MCF 10A (cell line): Measurements from ENCODE around the gene TEDC2. TPM values are rescaled to one million over a fixed set of nuclear protein-coding genes. Genes with fewer than 3 reads are reported as not detected.
A peak's percentile ranks its signal among the peaks of the same experiment; 100 is the strongest.

Source experiments
- BruUV-seq: library from RNA; stranded (reverse); fragments of 400-500 nt; replicated peaks from 2 replicates; lab custom pipeline; 2021; lab: Mats Ljungman, UMichigan
- CTCF ChIA-PET: fragments of 300-600 bp; sonication (Branson Sonifier 250); formaldehyde crosslinking; extraction: SDS; loops from one replicate; lab custom pipeline; 2021; ENCODE audit warnings: antibody characterized with exemption, inconsistent platforms; lab: Yijun Ruan, JAX
- POLR2A ChIA-PET: fragments of 300-600, 350-650 bp; sonication (Branson Sonifier 250); formaldehyde crosslinking; extraction: SDS; loops from one replicate; lab custom pipeline; 2020; ENCODE audit warnings: antibody characterized with exemption, inconsistent platforms; lab: Yijun Ruan, JAX
- DNase-seq: peaks from one replicate; pipeline ENCODE4 v3.0.0-alpha.2; 2018; ENCODE audit not compliant: unreplicated experiment
- H3K27ac Mint-ChIP-seq: one replicate; pipeline ENCODE4 v1.8.0; 2022; ENCODE audit warnings: mild to moderate bottlenecking, low read depth, mixed read lengths; ENCODE audit not compliant: unreplicated experiment
- H3K27me3 Mint-ChIP-seq: one replicate; pipeline ENCODE4 v1.8.0; 2022; ENCODE audit warnings: mixed read lengths; ENCODE audit not compliant: insufficient read depth, unreplicated experiment
- H3K36me3 Mint-ChIP-seq: one replicate; pipeline ENCODE4 v1.8.0; 2022; ENCODE audit warnings: mild to moderate bottlenecking, moderate library complexity, mixed read lengths; ENCODE audit not compliant: insufficient read depth, unreplicated experiment
- H3K4me1 Mint-ChIP-seq: one replicate; pipeline ENCODE4 v1.8.0; 2022; ENCODE audit warnings: mixed read lengths; ENCODE audit not compliant: insufficient read depth, unreplicated experiment
- H3K4me3 Mint-ChIP-seq: one replicate; pipeline ENCODE4 v1.8.0; 2022; ENCODE audit warnings: mild to moderate bottlenecking, moderate library complexity, mixed read lengths; ENCODE audit not compliant: unreplicated experiment
- H3K9me3 Mint-ChIP-seq: one replicate; pipeline ENCODE4 v1.8.0; 2022; ENCODE audit warnings: mixed read lengths; ENCODE audit not compliant: unreplicated experiment
- intact Hi-C: fragments of 100-400 bp; cut with micrococcal nuclease; formaldehyde crosslinking; loops from 2 replicates; pipeline ENCODE4 v1.14.1; 2022
- total RNA-seq: library from RNA; stranded (reverse); gene quantifications from 2 replicates; pipeline ENCODE4 v1.2.3, GENCODE V29; 2022
- TF ChIP-seq, protein P1 (sequence below): fragments of 200-600 bp; IDR thresholded peaks from one replicate; pipeline ENCODE4 v1.8.0; 2022; ENCODE audit warnings: antibody characterized with exemption, mild to moderate bottlenecking; ENCODE audit not compliant: unreplicated experiment

TEDC2 gene
- total RNA-seq, 1 experiment from 2014 or later, result 6.9 TPM

DNA sequence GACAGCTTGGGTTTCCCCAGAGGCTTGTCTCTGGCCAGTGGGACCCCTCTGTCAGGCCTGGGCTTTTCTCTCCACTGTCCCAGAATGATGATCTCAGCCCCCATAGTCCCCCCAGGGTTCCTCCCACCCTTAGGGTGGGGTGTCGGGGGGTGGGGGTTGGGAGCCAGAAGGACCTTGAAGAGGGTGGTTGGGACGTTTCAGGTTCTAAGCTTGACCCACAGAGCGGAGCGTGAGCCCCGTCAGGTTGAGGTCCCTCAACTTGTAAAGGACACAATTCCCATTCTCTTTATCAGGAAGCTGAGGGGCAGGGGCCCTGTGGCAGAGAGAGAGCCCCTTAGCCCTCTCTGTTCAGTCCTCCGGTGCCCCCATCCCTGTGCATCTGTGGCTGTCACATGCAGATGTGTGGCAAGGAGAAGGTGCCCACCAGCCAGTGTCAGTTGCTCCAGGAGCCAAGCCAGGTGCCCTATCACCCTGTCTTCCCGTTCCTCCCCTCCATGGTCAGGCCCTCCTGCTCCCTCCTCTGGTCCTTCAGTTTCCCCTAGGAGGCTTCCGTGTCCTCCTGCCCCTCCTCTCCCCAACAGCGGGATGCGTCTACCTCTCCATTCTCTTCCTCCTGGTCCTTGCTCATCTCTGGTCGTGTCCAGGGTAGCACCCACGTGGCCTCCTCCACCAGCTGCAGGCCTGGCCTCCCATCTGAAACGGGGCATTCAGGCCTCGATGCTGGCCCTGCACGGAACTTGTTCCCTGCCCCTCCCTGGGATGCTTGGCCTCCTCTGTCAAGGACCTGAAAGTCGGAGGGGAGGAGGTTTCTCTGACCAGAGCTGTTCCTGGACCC lies 9.7 kb downstream of the TEDC2 start:
- no peak overlapping the region for H3K4me3 Mint-ChIP-seq
- intact Hi-C loops, result no loop called here
- ChIA-PET POLR2A (interaction anchor here (0.6 to 1.9 kb wide), 5 partner anchors 15 to 201 kb away, joined by 3 to 9 read pairs (median 3); no protein-coding TSS in a partner anchor), CTCF (interaction anchor here (0.7 to 1.1 kb wide), 4 partner anchors 39 to 55 kb away, joined by 3 to 7 read pairs (median 3); no protein-coding TSS in a partner anchor)
- TF ChIP-seq, protein P1, sequence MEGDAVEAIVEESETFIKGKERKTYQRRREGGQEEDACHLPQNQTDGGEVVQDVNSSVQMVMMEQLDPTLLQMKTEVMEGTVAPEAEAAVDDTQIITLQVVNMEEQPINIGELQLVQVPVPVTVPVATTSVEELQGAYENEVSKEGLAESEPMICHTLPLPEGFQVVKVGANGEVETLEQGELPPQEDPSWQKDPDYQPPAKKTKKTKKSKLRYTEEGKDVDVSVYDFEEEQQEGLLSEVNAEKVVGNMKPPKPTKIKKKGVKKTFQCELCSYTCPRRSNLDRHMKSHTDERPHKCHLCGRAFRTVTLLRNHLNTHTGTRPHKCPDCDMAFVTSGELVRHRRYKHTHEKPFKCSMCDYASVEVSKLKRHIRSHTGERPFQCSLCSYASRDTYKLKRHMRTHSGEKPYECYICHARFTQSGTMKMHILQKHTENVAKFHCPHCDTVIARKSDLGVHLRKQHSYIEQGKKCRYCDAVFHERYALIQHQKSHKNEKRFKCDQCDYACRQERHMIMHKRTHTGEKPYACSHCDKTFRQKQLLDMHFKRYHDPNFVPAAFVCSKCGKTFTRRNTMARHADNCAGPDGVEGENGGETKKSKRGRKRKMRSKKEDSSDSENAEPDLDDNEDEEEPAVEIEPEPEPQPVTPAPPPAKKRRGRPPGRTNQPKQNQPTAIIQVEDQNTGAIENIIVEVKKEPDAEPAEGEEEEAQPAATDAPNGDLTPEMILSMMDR, result no peak
- BruUV-seq, result no TSS peak
- no peak overlapping the region for H3K27ac Mint-ChIP-seq
- no peaks in the 10 kb centered on the region for H3K27me3 Mint-ChIP-seq
- no peak for DNase-seq
- no peaks in the 10 kb centered on the region for H3K9me3 Mint-ChIP-seq
- peaks cover 4% of the 10 kb centered on the region for H3K4me1 Mint-ChIP-seq
- H3K36me3 Mint-ChIP-seq, result no peaks in the 10 kb centered on the region

DNA sequence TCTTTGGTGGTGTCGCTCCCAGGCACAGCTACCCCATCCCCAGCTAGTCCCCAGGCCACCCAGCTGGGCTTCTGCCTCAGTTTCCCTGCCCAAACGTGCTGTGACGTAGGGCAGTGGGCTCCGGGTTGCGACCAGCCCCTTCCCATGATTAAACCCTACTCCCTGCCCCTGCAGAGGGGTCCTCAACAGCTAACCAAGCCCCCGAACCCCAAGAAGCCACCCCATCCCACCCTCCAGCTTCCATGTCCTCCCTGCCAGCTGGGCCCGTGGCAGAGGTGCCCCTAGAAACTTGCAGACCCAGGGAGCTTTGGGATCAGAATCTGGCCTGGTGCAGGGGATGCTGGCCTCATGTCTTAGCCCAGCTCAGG lies 10.3 kb downstream of the TEDC2 start:
- POLR2A ChIA-PET, result interaction anchor here (0.7 to 1.9 kb wide), 2 partner anchors 40 to 233 kb away, joined by 3 to 9 read pairs; no protein-coding TSS in a partner anchor
- Mint-ChIP-seq H3K9me3 (no peaks in the 10 kb centered on the region), H3K4me1 (peaks cover 4% of the 10 kb centered on the region), H3K27me3 (no peaks in the 10 kb centered on the region), H3K36me3 (no peaks in the 10 kb centered on the region), H3K4me3 (no peak overlapping the region), H3K27ac (no peak overlapping the region)
- intact Hi-C loops, result no loop called here
- TF ChIP-seq, protein P1, result no peak
- no peak for DNase-seq
- CTCF ChIA-PET, result interaction anchor here (0.7 to 0.9 kb wide), 3 partner anchors 40 to 54 kb away, joined by 3 to 7 read pairs (median 3); no protein-coding TSS in a partner anchor
- no TSS peak for BruUV-seq

DNA sequence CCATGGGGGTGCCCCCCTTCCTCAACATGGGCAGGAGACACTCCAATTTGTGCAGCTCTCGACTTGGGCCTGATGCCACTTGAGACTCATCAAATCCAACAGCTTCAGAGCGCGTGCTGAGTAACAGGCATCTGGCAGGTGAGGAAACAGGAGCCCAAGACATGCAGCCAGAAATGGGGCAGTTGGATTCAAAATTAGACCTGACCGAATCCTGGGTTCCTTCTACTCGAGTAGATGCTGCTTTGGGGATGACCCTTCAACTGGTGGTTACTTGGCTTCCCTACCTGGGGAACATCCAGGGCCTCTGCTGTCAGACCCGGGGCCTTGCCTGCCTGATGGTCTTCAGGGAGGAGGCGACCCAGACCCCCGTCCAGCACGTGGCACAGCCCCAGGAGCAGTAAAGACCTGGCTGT lies 10.7 kb downstream of the TEDC2 start:
- Mint-ChIP-seq H3K4me3 (no peak overlapping the region), H3K27me3 (no peaks in the 10 kb centered on the region), H3K9me3 (no peaks in the 10 kb centered on the region), H3K27ac (no peak overlapping the region), H3K4me1 (peaks cover 4% of the 10 kb centered on the region), H3K36me3 (no peaks in the 10 kb centered on the region)
- POLR2A ChIA-PET, result interaction anchor here (0.7 to 1.9 kb wide), 2 partner anchors 40 to 234 kb away, joined by 3 to 9 read pairs; no protein-coding TSS in a partner anchor
- DNase-seq, result peak; percentile 53
- TF ChIP-seq, protein P1, result no peak
- CTCF ChIA-PET, result interaction anchor here (0.7 to 0.9 kb wide), 3 partner anchors 40 to 54 kb away, joined by 3 to 7 read pairs (median 3); no protein-coding TSS in a partner anchor
- BruUV-seq, result no TSS peak
- intact Hi-C loops, result no loop called here

- TF ChIP-seq, protein P1, result no peak
- Mint-ChIP-seq H3K4me1 (peaks cover 4% of the 10 kb centered on the region), H3K4me3 (no peak within 1 kb of the TSS), H3K9me3 (no peaks in the 10 kb centered on the region), H3K27me3 (no peaks in the 10 kb centered on the region), H3K36me3 (no peaks in the 10 kb centered on the region), H3K27ac (no peak within 1 kb of the TSS)
- ChIA-PET POLR2A (interaction anchor here (1.9 kb wide), 1 partner anchor 41 kb away, joined by 9 read pairs; no protein-coding TSS in a partner anchor), CTCF (no interaction called here)
- DNase-seq, result no peak
- no TSS peak for BruUV-seq
- intact Hi-C loops, result no loop called here
Measured at GRCh38 chr16:2471016-2471652, 11.2 kb downstream of the TEDC2 start, which contains the start of gene NTN3. Gene NTN3 (plus strand): TSS chr16:2471297. CDS start chr16:2471702, 405 bp downstream.
